Hematopoietic multipotent progenitor cell treated with erythropoietin and hydrocortisone succinate and interleukin-3 and kit ligand, for 15 days (in vitro differentiated cells): ENCODE data around the gene EHF.
A peak's percentile ranks its signal among the peaks of the same experiment; 100 is the strongest.
"Not testable (repeated sequence)": the region's sequence is repeated elsewhere in the genome, so short reads cannot be mapped to it uniquely, and the experiment has no call there.

Experiments used
- DNase-seq: peaks from one replicate; pipeline ENCODE4 v3.0.0-alpha.2; 2015; ENCODE audit warnings: low spot score

The EHF gene

DNA sequence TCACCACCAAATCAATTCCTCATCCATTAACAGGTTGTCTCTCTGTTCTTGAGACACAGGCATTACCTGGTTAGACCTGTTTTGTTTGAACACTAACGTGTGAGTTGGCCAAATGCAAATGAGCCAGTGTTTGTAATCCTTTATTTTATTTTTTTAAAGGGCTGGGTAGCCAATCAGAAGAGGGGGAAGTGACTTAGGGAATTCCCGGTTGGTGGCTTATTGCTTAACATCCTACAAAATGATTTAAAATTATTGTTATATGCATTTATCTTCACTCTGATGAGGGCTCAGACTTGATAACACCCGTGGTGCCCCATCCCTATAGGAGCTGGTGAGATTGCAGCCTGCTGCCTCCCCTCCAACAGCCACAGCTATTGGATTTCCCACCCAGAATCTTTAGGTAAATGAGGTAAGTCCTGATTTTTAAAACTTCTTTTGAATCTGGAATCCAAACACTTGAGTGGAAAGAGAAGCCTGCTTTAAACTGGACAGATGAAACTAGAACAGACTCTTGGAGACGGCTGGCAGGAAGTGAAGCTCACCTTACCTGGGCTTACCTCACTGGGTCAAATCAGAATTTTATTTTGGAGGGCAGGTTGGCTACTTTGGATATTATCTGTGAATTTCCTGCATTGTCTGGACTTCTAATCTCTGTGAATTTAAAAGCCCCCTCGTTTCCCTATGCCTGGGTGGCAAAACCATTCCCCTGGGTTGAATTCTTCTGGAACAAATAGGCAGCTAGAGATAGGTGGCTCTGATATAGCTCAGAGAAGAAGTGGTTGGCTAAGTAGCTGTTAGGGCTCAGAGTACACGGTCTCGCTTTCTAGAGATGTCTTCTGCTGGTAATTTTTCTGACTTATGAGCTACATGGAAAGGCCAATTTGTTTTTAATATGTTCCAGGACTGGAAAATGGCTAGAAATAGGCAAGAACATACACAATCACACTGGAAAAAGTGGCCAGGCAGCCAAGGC, at the start of gene EHF:
Gene EHF, plus strand, starts transcription at position 274 of the 973 bp plus-strand sequence. CDS start 21,538 bp downstream, outside the sequence.
- DNase-seq: no peak

- DNase-seq: no peak
Observed at GRCh38 chr11:34573537-34573936, 47.4 kb upstream of the EHF start.

DNA sequence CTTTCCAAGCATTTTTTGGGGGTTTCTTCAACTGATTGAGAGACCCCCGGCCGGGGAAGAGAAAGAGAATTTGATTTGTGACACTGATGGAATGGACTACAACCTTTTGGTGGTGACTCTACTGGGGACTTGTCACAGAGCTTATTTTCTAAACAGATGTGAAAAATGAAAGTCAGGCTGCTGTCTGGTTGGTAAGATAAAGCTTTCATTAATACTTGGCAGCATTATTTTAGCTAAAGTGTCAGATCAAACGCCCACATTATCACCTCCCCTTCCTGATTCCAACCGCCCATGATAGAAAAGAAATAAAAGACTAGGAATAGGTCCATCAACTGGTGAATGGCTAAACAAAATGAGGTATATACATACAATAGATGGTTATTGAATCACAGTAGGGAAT, 45.6 kb upstream of the EHF start:
- DNase-seq: peak; percentile 16

DNA sequence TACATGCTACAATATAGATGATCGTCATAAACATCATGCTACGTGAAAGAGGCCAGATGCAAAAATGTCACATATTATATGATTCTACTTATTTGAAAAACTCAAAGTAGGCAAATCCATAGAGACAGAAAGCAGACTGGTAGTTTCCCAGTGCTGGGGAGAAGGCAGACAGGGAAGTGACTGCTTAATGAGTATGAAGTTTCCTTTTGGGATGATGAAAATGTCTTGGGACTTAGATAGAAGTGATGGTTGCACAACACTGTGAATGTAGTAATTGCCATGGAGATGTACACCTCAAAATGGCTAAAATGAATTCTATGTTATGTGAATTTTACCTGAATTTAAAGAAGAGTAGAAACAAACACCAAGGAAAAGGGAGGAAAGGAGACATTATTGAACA, 45.2 kb upstream of the EHF start:
- no peak for DNase-seq

DNA sequence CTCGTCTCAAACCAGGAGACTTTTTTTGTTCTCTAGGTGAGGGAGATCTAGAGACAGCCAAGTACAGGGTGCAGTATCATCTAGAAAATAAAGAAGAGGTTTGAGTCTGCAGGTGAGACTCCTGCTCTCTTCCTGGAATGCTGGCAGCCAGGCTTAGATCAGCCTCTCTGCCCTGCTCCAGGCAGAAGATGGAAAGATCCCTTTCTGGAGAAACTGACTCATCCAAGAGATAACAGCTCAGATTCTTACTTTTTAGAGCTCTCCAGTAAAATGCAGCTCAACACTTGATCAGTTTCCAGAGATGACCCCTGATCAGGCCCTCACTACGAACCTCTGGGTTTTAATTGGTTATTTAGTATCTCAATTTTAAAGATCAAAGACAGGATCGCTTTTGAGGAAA, 44.6 kb upstream of the EHF start:
- DNase-seq: no peak

- no peak for DNase-seq
Observed at GRCh38 chr11:34583818-34584217, 37.1 kb upstream of the EHF start.

DNA sequence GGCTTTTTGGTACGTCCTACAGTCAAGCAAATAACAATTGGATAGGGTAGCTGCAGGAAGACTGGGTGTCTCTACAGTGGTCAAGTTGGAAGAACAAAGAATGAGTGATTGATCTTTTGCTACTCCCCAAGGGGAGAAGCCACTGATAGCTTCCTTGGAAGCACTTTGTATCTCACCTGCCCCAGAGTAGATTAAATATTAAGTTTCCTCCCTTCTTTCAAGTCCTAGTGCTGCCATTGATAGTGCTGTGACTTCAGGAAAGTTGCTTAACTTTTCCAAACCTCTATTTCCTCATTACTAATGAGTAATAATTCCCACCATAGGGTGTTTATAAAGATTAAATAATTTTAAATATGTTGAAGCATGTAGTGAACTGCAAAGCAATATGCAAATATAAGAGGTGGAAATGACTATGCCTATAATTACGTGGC, 35.6 kb upstream of the EHF start:
- no peak for DNase-seq

GRCh38 chr11:34585735-34586487, 35.0 kb upstream of the EHF start:
- DNase-seq: peak; percentile 28

DNA sequence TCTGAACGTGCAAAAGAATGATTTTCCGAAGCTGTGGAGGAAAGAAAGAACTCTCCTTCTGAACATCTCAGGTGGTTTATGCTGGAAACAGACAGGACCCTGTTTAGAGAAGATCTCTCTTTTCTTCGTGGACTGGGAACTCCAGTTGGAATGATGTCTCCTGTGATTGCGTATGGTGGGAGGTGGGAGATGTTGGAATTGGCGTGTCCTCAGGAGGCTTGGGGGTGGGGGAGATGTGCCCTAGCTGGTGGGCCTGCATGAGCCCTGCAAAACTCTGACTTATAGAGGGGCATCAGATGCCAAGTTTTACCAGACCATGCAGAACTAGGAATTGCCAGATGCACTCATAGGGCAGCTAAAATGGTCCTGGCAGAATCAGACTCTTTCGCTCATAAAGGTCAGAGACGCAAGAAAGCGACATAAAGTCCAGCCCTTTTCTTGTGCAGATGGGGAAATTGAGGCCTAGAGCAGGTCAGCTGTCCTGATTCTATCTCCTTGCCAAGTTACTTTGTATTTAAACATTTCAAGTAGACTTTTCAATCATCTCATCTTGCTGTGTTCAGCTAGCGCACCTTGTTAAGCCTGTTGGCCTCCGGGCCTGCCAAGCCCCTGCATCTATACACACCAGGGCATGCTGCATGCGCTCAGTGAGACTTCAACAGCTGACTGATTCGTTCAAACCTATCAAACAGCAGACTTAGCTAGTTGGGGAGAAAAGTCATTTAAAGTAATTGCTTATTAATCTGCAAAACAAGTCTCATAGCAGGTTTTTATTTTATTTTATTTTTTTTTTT, 34.2 kb upstream of the EHF start:
- no peak for DNase-seq

- no peak for DNase-seq
Observed at GRCh38 chr11:34587282-34587677, 33.6 kb upstream of the EHF start.

DNA sequence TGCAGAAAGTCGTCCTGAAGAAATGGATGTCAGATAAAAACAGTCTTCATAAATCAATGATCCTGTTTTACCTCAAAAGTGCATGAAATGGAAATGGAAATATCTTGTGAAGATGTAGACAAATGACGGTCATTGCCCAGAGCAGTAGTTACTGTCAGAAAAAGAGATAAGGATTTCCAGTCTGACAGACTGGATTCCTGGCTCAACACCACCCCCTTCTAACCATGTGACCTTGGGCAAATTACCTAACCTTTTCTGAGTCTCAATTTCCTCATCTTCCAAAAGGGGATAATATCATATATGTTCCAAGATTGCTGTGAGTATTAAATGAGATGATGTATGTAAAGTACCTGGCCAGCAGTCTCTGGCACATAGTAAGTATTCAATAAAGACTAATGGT, 32.9 kb upstream of the EHF start:
- no peak for DNase-seq

DNA sequence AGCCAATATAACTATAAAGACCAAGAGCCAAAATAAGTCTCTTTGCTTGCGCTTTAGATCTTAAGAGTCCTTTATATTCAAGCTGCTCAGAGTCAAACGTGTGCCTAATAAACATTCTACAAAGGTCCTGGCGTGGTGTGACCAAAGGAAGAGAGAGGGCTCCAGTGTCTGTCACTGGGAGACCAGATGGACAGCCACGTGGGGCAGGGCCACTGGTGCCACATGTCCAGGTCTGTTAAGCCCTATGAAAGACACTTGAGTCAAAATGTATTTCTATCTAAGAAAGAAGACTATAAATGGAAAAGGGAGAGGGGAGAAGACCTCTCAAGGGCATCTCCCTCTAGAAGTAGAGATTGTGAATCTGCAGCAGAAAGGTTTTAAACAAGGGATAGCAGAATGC, 32.2 kb upstream of the EHF start:
- DNase-seq: no peak

DNA sequence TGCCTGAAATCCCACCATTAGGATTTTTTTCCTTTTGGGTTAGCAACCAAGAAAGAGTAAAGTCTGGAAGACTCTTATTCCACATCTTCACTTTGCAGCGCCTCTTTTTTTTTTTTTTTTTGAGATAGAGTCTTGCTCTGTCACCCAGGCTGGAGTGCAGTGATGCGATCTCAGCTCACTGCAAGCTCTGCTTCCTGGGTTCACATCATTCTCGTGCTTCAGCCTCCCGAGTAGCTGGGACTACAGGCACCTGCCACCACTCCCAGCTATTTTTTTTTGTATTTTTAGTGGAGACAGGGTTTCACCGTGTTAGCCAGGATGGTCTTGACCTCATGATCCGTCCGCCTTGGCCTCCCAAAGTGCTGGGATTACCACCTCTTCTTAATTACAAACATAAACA, 31.7 kb upstream of the EHF start:
- DNase-seq: not testable (repeated sequence)

GRCh38 chr11:34593085-34593484, 27.8 kb upstream of the EHF start:
- no peak for DNase-seq

DNA sequence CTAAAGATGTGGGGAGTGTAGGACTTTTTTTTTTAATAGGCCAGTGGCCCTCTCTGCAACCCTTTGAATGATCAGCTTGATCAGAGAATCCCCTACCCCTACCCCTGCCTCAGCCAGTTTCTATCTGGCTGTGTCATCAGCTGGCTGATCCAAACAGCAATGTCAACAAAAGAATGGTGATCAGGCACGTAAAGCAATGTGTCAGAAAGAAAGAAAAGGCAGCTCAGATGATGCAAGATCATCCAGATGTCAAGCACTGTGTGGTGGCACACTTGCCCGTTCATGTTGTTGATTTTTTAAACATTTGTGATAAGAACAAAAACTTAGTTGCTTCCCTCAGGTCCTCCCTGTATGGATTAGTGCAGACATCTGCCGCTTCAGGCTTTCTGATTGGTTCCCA, 26.3 kb upstream of the EHF start:
- DNase-seq: no peak

DNA sequence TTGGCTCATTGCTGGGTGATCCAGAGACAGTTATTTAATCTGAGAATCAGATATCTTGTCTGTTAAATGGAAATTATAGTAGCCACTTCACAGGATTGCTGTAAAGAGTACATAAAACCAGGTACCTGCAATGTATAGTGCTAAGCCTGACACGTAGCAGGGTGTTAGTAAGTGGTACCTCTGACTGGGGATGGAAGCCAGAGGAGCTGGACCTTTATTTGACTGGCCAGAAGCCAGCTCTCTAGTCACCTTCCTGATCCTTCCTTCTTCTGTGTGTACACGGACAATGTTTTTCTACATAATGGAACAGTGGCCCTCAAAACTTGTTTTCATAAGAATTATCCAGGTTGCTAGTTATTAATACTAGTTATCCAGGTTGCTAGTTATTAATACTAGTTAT, 25.5 kb upstream of the EHF start:
- DNase-seq: no peak

- no peak for DNase-seq
Observed at GRCh38 chr11:34595960-34596644, 24.8 kb upstream of the EHF start.

GRCh38 chr11:34599406-34599945, 21.4 kb upstream of the EHF start:
- DNase-seq: no peak

DNA sequence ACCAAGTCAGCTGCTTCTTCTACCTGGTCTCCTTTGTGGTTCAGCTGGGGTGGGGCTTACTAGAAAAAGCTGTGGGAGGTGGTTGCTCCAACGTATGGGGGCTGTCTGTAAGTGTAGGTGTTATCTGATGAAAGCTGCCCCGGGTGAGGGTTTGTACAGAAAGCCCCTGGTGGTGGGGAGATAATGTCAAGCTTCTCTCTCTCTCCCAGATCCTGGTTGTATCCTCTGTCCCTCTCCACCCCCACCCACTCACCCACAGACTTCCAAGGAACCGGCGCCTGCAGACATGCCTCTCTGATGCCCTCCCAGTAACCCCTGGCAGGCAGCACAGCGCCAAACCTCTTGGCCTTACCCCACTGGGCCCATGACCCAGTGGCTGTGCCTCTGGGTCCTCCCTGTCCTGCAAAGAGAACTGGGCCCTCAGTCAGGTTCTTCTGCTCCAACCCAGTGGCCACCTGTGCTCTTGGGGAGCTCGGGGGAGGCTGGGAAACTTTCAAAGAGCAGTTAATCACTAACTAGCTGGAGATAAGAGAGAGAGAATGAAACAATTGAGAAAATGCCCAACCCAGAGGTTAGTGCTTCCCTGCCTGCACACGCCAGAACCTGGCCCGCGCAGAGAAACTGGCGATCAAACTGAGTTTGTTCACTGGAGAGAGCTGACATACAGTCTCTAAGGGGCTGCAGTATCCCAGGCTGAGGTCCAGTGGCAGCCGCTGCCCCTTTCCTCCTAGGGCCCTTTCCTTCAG, 20.4 kb upstream of the EHF start:
- no peak for DNase-seq

- no peak for DNase-seq
Observed at GRCh38 chr11:34601085-34601444, 19.8 kb upstream of the EHF start.

DNA sequence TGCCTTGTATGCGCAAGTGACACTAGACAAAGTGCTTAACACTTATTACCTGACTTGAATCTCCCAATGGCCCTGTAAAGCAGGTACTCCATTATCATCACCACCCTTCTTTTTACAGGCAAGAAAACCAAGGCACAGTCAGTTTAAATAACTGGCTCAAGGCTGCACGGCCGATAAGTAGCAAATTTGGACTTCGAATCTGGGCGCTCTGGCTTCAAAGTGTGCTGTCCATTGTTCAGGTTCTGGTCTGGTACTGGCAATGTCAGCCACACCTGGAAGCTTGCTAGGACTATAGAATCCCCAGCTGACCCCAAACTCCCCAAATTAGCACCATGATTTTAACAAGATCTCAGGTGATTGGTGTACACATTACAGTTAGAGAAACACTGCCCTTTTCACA, 19.3 kb upstream of the EHF start:
- DNase-seq: no peak
